CMK (cell line): ENCODE results near the gene AFAP1L1.

ENCODE experiments used
- DNase-seq: peaks from one replicate; pipeline ENCODE4 v3.0.0-alpha.2; 2010; ENCODE audit warnings: low read depth

Gene AFAP1L1

DNA sequence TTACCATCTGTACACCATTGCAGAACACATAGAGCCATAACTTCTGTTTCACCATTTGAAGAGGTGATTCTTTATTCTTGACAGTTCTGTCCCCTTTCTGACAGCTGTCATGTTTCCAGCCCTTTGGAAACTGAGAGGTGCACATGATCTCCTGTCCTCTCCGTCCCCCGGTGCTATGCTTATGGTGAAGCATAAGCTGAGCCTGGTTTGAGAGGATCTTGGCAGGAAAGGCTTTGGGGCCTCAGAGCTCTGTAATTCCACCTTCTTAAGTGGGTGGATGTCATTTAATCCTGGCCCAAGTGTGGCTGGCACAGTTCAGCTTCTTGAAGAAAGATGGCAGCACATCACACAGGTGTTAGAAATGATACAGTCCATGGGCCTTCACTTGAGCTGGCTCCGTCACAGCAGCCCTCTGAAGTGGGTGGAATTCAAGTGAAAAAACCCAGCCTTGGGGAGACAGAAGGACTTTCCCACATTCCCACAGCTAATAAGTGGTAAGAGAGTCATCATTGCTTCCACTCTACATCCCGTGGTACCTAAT is 43.0 kb downstream of the AFAP1L1 start:
- no peak for DNase-seq

DNA sequence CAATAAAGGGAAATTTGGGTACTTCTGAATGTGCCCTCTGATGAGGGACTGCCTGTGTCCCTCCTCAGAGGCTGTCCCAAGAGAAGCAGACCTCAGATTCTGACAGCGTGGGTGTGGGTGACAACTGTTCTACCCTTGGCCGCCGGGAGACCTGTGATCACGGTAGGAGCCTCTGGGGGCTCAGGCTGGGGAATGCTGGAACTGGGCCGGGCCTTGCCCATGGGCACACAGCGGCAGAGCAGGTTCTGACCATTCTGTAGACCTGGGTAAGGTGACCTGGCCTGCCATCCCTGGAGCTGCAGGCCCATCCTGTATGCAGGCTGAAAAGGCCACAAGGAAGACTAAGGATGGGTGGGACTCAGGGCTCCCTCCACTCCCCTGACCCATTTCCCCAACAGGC is 44.1 kb downstream of the AFAP1L1 start:
- no peak for DNase-seq

DNA sequence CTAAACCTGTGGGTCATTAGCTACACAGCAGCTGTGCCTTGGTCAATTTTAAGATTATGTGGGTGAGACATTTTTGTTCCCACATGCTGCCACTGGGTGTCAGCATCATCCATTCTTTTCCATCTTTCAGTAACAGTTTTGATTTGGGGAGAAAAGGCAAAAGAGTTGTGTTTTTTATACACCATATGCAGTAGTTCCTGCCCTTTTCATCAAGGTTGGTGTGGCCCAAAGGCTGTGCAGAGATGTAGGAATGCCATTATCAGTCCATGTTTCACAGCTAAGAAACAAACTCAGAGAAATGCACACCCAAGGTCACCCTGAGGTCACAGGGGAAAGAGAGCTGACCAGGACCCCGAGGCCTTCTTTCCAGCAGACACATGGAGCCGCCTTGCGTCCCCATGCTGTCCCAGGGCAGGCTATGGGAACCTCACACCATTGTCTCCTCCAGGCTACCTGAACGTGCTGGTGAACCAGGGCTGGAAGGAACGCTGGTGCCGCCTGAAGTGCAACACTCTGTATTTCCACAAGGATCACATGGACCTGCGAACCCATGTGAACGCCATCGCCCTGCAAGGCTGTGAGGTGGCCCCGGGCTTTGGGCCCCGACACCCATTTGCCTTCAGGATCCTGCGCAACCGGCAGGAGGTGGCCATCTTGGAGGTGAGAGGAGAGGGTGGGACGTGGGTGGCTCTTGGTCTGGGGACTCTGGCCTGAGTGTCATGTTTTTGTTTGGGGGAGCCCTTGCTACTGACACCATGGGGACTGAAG is 45.8 kb downstream of the AFAP1L1 start:
- DNase-seq = no peak

DNA sequence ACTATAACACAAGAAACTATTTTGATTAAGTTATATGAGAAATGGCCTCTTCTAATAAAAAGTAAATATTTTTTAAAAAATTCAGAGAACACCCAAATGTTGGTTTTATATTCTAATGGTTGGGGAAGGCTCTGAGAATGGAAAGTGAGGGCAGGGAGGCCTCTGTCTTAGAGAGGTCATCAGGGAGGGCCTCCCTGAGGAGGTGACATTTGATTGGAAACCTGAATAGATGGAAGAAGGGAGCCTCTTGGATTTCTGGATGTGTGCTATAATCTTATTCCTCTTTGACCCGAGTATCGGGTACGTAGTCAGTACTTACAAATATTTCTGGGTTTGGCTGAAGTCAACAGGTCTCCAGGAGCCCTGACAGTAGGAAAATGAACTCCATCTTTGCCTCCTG is 47.5 kb downstream of the AFAP1L1 start:
- DNase-seq = no peak

DNA sequence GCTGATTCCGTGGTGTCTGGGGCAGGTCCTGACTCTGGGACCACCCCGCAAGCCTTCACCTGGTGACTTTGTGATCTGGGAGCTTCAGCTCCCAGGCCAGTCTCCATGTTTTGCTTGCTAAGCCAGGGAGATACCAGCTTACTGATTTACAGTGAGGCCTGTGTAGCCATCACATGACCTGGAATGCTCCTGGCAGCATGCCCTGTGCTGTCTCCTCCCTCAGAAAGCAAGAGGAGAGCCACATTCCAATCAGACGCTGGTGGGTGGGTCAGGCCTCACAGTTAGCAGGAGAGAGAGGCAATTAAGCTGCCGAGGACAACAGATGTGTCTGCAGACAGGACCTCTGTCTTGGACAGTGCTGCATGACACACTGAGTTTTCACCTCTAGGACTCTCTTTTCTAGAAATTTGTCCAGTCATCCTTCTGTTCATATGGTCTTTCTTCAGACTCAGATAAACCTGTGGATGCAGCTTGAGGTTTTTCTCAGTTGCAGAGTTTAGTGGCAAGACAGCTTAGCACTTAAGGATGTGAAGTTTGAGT is 49.2 kb downstream of the AFAP1L1 start:
- no peak for DNase-seq

DNA sequence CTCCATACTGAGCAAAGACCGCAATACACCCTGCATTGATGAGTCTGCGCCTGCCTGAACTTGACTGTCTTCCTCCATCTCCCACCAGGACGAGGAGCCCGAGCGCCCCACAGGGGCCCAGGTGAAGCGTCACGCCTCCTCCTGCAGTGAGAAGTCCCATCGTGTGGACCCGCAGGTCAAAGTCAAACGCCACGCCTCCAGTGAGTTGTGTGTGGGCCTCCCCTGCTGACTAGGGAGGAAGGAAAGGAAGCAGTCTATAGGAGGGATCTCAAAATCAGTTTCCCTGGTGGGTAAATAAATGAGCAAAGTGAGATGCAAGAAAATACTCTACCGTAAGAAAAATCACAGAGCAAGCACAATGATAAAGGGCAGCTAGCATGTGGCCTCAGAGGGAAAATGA is 50.9 kb downstream of the AFAP1L1 start:
- no peak for DNase-seq

GRCh38 chr5:149323210-149323609 is 51.6 kb downstream of the AFAP1L1 start:
- no peak for DNase-seq

DNA sequence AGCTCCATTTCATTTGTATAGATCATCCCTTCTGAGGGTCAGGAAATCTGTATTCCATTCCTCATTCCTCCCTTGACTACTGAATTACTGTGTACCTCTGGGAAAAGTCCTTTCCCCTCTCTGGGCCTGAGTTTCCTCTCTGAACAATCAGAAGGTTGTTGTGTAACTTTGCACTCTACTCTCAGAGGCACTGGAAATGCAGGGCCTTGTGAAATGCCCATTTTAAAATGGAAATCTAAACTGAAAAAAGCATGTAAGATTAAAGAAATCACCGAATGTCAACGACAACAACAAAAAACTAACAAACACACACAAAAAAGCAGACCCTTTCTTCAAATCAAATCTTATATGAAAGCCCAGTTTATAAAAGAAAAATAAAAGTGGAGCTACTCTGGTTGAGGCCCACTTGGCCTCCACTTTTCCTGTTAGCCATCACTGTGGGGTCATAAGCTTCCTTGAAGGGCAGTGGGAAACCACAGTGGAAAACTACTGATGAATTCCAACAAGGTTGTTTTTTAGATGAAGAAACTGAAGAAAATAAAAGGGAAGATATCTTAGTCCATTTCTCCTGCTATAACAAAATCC is 52.1 kb downstream of the AFAP1L1 start:
- DNase-seq = no peak

GRCh38 chr5:149324641-149325040 is 53.0 kb downstream of the AFAP1L1 start:
- no peak for DNase-seq

- DNase-seq = no peak
These were observed 53.6 kb downstream of the AFAP1L1 start for GRCh38 chr5:149325166-149325735.

DNA sequence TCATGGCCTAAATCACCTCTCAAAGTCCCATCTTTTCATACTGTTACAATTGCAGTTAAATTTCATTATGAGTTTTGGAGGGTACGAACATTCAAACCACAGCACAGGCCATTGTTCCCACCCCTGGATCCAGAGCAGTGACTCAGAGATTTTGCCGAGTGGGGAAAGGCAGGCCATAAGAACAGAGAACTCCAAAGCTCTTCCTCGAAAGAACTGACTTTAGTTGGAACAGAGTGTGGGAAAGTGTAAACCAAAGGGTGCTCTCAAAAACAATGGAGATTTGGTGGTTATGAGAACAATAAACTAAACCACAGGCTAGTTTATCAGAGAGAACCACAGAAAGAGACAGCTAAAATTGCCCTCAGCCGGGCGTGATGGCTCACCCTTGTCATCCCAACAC is 54.2 kb downstream of the AFAP1L1 start:
- DNase-seq = no peak

GRCh38 chr5:149326611-149327010 is 55.0 kb downstream of the AFAP1L1 start:
- no peak for DNase-seq

- no peak for DNase-seq
These were observed 56.5 kb downstream of the AFAP1L1 start for GRCh38 chr5:149328177-149328576.

GRCh38 chr5:149333711-149334443 is 62.2 kb downstream of the AFAP1L1 start:
- DNase-seq = no peak

- no peak for DNase-seq
These were observed 66.1 kb downstream of the AFAP1L1 start for GRCh38 chr5:149337736-149338135.

DNA sequence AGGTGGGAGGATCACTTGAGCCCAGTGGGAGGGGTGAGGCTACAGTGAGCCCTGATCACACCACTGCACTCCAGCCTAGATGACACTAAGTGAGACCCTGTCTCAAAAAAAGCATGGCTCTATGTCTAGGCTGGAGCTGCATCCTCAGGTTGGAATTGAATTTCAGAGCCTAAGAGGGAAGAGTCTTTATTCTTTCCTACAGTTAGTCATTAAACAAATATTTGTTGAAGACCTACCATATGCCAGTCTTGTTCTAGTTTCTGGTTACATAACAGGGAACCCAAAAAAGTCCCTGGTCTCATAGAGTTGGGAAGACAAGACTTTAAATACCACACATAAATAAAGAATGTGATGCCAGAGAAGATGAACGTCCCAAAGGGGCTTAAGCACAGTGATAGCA is 66.7 kb downstream of the AFAP1L1 start:
- DNase-seq = no peak

- DNase-seq = no peak
These were observed 69.3 kb downstream of the AFAP1L1 start for GRCh38 chr5:149340920-149341319.

DNA sequence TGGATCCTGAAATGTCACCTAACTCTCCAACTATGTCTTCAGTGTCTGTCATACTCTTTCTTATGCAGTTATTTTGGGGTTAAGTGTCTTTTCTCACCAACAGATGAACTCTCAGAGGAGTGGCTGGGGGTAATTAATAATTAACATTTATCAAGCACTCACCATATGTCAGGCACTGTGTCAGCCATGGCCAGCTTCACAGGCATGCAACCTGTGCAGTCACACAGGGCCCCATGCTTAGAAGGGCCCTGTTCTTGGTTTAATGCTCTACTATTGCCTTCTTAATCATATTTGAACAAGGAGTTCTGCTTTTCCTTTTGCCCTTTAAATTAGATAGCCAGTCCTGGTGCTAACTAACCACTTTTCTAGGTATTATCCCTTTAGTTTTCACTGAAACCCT is 70.2 kb downstream of the AFAP1L1 start:
- no peak for DNase-seq

DNA sequence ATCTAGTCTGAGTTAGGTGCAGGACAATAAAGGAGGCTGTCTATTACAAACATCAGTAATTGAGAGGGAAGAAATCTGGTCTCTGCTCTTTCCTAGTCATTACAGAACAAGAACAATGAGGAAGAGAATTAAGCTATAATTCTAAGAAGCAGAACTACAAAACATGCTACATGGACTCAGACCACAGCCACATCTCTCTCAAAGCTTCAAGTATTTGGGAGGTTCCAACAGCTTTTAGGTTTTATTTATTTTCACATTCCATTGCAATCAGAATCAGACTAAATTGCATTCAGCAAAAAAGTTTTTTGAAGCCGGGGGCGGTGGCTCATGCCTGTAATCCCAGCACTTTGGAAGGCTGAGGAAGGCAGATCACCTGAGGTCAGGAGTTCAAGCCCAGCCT is 72.5 kb downstream of the AFAP1L1 start:
- DNase-seq = no peak

- DNase-seq = peak; percentile 94
These were observed 73.7 kb downstream of the AFAP1L1 start, which contains the start of gene GRPEL2 for GRCh38 chr5:149345147-149345891. GRPEL2 (plus strand) TSS chr5:149345499; CDS start chr5:149345540, 41 bp downstream.

GRCh38 chr5:149345892-149346222 is 74.2 kb downstream of the AFAP1L1 start:
- no peak for DNase-seq

DNA sequence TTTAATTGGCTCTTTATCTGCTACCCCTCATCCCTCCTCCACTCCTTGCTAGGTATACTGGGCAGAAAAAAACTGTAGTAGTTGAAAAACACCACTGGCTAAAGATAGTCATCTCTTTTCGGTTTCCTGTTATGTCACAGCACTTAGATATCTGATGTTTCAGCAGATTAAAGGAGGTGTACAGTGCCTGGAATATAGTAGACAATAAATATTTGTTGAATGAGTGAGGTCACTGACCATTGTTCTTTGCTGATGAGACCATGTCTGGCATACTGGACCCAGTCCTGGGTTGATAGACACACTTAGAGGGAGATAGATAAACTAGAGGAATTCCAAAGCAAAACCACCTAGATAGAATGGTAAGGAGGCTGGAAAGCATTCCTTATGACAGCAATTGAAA is 76.9 kb downstream of the AFAP1L1 start:
- DNase-seq = no peak
